NB4 (cell line): Measurements from ENCODE around the gene LRRC37B.
"Not testable (repeated sequence)": the region's sequence is repeated elsewhere in the genome, so short reads cannot be mapped to it uniquely, and the experiment has no call there.

Experiments used
- MYC ChIP-seq: IDR thresholded peaks from 2 replicates; pipeline ENCODE4 v1.6.1; 2011; ENCODE audit warnings: low read depth, low read length
- POLR2A ChIP-seq: IDR thresholded peaks from 2 replicates; pipeline ENCODE4 v1.6.1; 2011; ENCODE audit warnings: mild to moderate bottlenecking; ENCODE audit not compliant: insufficient read length; ENCODE audit errors: extremely low read depth
- TF ChIP-seq, protein P1 (sequence below): IDR thresholded peaks from one replicate; pipeline ENCODE4 v1.5.1; 2012; ENCODE audit warnings: low read depth, low read length
- TF ChIP-seq, protein P2 (sequence below): IDR thresholded peaks from 2 replicates; pipeline ENCODE4 v1.6.1; 2011; ENCODE audit warnings: low read depth, low read length

DNA sequence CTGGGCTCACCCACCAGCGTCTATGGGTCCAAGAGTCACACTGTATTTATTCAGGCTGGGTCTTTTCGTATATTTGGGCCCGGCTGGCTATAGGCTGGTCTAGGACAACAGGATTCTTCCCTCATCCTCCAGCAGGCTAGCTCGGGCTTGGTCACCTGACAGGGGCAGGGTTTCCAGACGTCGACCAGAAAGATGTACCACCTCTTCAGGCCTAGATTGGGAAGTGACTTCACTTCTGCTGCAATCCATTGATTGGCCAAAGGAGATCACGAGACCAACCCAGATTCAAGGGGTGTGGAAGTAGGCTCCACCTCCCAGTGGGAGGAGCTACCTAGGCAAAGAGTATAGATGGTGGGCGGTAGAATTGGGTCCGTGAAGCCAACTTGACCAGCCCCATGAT is 53.5 kb downstream of the LRRC37B start:
- TF ChIP-seq, protein P1, sequence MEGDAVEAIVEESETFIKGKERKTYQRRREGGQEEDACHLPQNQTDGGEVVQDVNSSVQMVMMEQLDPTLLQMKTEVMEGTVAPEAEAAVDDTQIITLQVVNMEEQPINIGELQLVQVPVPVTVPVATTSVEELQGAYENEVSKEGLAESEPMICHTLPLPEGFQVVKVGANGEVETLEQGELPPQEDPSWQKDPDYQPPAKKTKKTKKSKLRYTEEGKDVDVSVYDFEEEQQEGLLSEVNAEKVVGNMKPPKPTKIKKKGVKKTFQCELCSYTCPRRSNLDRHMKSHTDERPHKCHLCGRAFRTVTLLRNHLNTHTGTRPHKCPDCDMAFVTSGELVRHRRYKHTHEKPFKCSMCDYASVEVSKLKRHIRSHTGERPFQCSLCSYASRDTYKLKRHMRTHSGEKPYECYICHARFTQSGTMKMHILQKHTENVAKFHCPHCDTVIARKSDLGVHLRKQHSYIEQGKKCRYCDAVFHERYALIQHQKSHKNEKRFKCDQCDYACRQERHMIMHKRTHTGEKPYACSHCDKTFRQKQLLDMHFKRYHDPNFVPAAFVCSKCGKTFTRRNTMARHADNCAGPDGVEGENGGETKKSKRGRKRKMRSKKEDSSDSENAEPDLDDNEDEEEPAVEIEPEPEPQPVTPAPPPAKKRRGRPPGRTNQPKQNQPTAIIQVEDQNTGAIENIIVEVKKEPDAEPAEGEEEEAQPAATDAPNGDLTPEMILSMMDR: not testable (repeated sequence)
- TF ChIP-seq, protein P2, sequence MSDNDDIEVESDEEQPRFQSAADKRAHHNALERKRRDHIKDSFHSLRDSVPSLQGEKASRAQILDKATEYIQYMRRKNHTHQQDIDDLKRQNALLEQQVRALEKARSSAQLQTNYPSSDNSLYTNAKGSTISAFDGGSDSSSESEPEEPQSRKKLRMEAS: not testable (repeated sequence)
- not testable (repeated sequence) for TF ChIP-seq POLR2A, MYC
